ENCODE results near the gene AREG. TPM values are rescaled to one million over a fixed set of nuclear protein-coding genes. Genes with fewer than 3 reads are reported as not detected.
"Not testable (repeated sequence)": the region's sequence is repeated elsewhere in the genome, so short reads cannot be mapped to it uniquely, and the experiment has no call there.

AREG gene, protein sequence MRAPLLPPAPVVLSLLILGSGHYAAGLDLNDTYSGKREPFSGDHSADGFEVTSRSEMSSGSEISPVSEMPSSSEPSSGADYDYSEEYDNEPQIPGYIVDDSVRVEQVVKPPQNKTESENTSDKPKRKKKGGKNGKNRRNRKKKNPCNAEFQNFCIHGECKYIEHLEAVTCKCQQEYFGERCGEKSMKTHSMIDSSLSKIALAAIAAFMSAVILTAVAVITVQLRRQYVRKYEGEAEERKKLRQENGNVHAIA
- total RNA-seq = 10 to 100 TPM in 3 of 10 donors, 1 to 10 TPM in 4, under 1 TPM in 1, not detected in 2; 0.77 to 17.7 (median 4.3) TPM
- polyA plus RNA-seq = 10 to 100 TPM in 1 of 2 donors, 1 to 10 TPM in 1; 1.5 to 22.9 TPM
- long read RNA-seq, donor 1, partial matches to known transcripts = 1 of 2 reads
- long read RNA-seq, donor 1, other reads (novel, unspliced or antisense) = 0 of 2 reads
- long read RNA-seq, donor 2 = 0 reads
- long read RNA-seq, donor 3, partial matches to known transcripts = 0 of 1 reads
- long read RNA-seq, donor 3, other reads (novel, unspliced or antisense) = 1 of 1 reads

DNA sequence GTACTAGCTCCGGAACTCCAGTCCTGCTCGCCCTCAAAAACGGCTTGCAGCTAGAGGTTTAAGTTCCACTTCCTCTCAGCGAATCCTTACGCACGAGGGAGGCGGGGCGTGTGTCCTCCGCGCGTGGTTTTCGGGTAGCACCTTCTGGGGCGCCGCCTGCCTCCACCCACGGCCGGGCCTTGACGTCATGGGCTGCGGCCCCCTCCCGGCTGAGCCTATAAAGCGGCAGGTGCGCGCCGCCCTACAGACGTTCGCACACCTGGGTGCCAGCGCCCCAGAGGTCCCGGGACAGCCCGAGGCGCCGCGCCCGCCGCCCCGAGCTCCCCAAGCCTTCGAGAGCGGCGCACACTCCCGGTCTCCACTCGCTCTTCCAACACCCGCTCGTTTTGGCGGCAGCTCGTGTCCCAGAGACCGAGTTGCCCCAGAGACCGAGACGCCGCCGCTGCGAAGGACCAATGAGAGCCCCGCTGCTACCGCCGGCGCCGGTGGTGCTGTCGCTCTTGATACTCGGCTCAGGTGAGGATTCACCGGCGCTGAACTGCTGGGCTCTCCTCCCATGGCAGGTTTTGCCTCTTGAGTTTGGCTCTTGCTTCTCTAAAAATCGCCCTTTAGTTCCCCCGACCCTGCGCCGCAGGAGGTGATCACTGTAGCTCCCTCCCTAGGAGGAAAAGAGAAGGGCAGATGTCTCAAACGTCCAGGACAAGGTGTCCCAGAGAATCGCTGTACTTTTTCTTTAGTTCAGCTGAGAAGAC, at the start of gene AREG:
Gene AREG, plus strand, starts transcription at position 246 of the 752 bp plus-strand sequence. Its CDS starts 210 bp downstream, at position 456.
- peak; percentile 70 to 93 (median 90) for ATAC-seq
- Histone ChIP-seq H3K27me3 (no peaks in the 10 kb centered on the region), H3K4me1 (peaks cover 0 to 14% (median 8%) of the 10 kb centered on the region in 9 donors), H3K36me3 (no peaks in the 10 kb centered on the region), H3K9me3 (no peaks in the 10 kb centered on the region), H3K4me3 (peak within 1 kb of the TSS; percentile 16 to 75 (median 64)), H3K27ac (peak within 1 kb of the TSS in 8 of 10 donors; percentile 16 to 87 (median 48))
- WGBS, 2 donors = 1% methylated on average over 63 to 64 of the region's 64 CpGs
- DNase-seq = peak; percentile 59 to 62
- TF ChIP-seq CTCF (IDR thresholded peaks at IDR 0.05) = peak in 8 of 9 donors; percentile 5 to 66 (median 59)
- intact Hi-C loops (cut with DNase I) = loop anchor here in 4 of 10 donors (5.0 to 10.0 kb wide), 3 partner anchors 60 to 70 kb away; no protein-coding TSS in a partner anchor

DNA sequence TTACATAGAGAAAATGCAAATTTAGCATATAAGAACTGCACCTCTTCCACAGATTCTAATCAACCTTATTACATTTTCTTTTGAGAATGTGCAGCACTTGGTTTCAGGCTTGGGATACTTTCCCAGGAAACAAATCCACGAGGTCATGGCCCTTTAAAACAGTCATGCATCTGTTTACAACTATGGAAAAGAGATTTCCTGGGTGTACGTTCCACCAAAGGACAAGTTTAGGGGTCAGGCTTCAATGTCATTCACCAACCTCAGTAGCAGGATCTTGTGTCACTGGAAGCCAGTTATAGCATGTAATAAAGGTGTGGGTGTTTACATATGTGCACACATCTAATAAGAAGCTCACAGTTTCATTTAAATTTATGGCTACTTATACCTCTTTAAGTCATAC, 49.3 kb upstream of the AREG start:
- no peak for TF ChIP-seq CTCF (IDR thresholded peaks at IDR 0.05)
- 23 to 29% methylated on average over 2 of the region's 2 CpGs for WGBS, 2 donors
- intact Hi-C loops (cut with DNase I) = no loop called here
- no peaks in the 10 kb centered on the region for H3K9me3 ChIP-seq
- H3K27ac ChIP-seq = no peak overlapping the region
- no peak for DNase-seq
- H3K36me3 ChIP-seq = no peaks in the 10 kb centered on the region
- H3K27me3 ChIP-seq = no peaks in the 10 kb centered on the region
- H3K4me3 ChIP-seq = no peak overlapping the region
- peaks cover 0 to 6% (median 0%) of the 10 kb centered on the region in 9 donors for H3K4me1 ChIP-seq
- ATAC-seq = no peak

- Histone ChIP-seq H3K4me1 (peaks cover 0 to 6% (median 0%) of the 10 kb centered on the region in 9 donors), H3K4me3 (peak overlapping the region in 7 of 10 donors; percentile 6 to 50 (median 24)), H3K27ac (peak overlapping the region in 1 of 10 donors; percentile 72), H3K36me3 (no peaks in the 10 kb centered on the region), H3K27me3 (no peaks in the 10 kb centered on the region), H3K9me3 (no peaks in the 10 kb centered on the region)
- WGBS, 2 donors = 66 to 92% methylated on average over 6 of the region's 6 CpGs
- no peak for ATAC-seq
- intact Hi-C loops (cut with DNase I) = no loop called here
- no peak for DNase-seq
- no peak for TF ChIP-seq CTCF (IDR thresholded peaks at IDR 0.05)
Observed at GRCh38 chr4:74397748-74398426, 47.0 kb upstream of the AREG start.

- DNase-seq; H3K27ac ChIP-seq; H3K36me3 ChIP-seq; H3K4me1 ChIP-seq; intact Hi-C loops (cut with DNase I); ATAC-seq; H3K27me3 ChIP-seq; H3K9me3 ChIP-seq: not testable (repeated sequence)
- 91 to 92% methylated on average over 32 of the region's 32 CpGs for WGBS, 2 donors
- peak overlapping the region in 1 of 10 donors; percentile 50 for H3K4me3 ChIP-seq
Observed at GRCh38 chr4:74398894-74399589, 45.9 kb upstream of the AREG start.

Measured in heart right ventricle (tissue), 16 donors.